Anterior cingulate cortex (tissue), 58 donors: ENCODE measurements around the gene SHOX.

Source experiments
- DNase-seq, 58 donors: peaks; one replicate each; lab custom pipeline; 2025; lab: John Stamatoyannopoulos, UW

SHOX gene

GRCh38 chrX:662126-662525 lies 31.5 kb downstream of the SHOX start:
- DNase-seq = no peak

GRCh38 chrX:663841-664240 lies 33.2 kb downstream of the SHOX start:
- DNase-seq = no peak

GRCh38 chrX:666762-667720 lies 36.5 kb downstream of the SHOX start:
- no peak for DNase-seq

- no peak for DNase-seq
These were observed 40.1 kb downstream of the SHOX start for GRCh38 chrX:670645-671044.

- no peak for DNase-seq
These were observed 42.3 kb downstream of the SHOX start for GRCh38 chrX:672931-673330.

- DNase-seq = no peak
These were observed 44.8 kb downstream of the SHOX start for GRCh38 chrX:675279-675954.

- DNase-seq = no peak
These were observed 45.3 kb downstream of the SHOX start for GRCh38 chrX:675955-676295.

GRCh38 chrX:677376-677775 lies 46.8 kb downstream of the SHOX start:
- DNase-seq = no peak

GRCh38 chrX:679291-679979 lies 48.8 kb downstream of the SHOX start:
- DNase-seq = no peak

- no peak for DNase-seq
These were observed 49.5 kb downstream of the SHOX start for GRCh38 chrX:680062-680461.

- DNase-seq = no peak
These were observed 51.4 kb downstream of the SHOX start for GRCh38 chrX:681989-682388.

GRCh38 chrX:682892-683291 lies 52.3 kb downstream of the SHOX start:
- no peak for DNase-seq

GRCh38 chrX:683576-683975 lies 53.0 kb downstream of the SHOX start:
- no peak for DNase-seq

GRCh38 chrX:685120-686032 lies 54.8 kb downstream of the SHOX start:
- DNase-seq = no peak

- no peak for DNase-seq
These were observed 59.4 kb downstream of the SHOX start for GRCh38 chrX:689983-690382.

GRCh38 chrX:694800-695199 lies 64.2 kb downstream of the SHOX start:
- no peak for DNase-seq

- DNase-seq = no peak
These were observed 67.6 kb downstream of the SHOX start for GRCh38 chrX:698206-698605.

GRCh38 chrX:700936-701335 lies 70.3 kb downstream of the SHOX start:
- no peak for DNase-seq

- no peak for DNase-seq
These were observed 71.1 kb downstream of the SHOX start for GRCh38 chrX:701673-702072.

- DNase-seq = no peak
These were observed 72.9 kb downstream of the SHOX start for GRCh38 chrX:703466-703865.
